Progenitor cell of endocrine pancreas (in vitro differentiated cells): ENCODE measurements around the gene UBXN4. TPM values are rescaled to one million over a fixed set of nuclear protein-coding genes. Genes with fewer than 3 reads are reported as not detected.
"Not testable (repeated sequence)": the region's sequence is repeated elsewhere in the genome, so short reads cannot be mapped to it uniquely, and the experiment has no call there.

Source experiments
- DNase-seq: peaks from one replicate; pipeline ENCODE4 v3.0.0; 2021; ENCODE audit warnings: low spot score; ENCODE audit not compliant: unreplicated experiment
- H3K27ac Mint-ChIP-seq: 2 replicates; pipeline ENCODE4 v1.8.0; 2021; ENCODE audit warnings: mild to moderate bottlenecking, moderate library complexity, mixed read lengths
- H3K27me3 Mint-ChIP-seq: 2 replicates; pipeline ENCODE4 v1.8.0; 2021; ENCODE audit warnings: mixed read lengths
- H3K36me3 Mint-ChIP-seq: 2 replicates; pipeline ENCODE4 v1.8.0; 2022; ENCODE audit warnings: mixed read lengths; ENCODE audit not compliant: insufficient read depth
- H3K4me1 Mint-ChIP-seq: 2 replicates; pipeline ENCODE4 v1.8.0; 2021; ENCODE audit warnings: low read depth, mixed read lengths
- H3K4me3 Mint-ChIP-seq: 2 replicates; pipeline ENCODE4 v1.8.0; 2021; ENCODE audit warnings: low read depth, mild to moderate bottlenecking, moderate library complexity, mixed read lengths
- H3K9me3 Mint-ChIP-seq: 2 replicates; pipeline ENCODE4 v1.8.0; 2021; ENCODE audit warnings: low read depth, mixed read lengths
- CTCF ChIP-seq: fragments of 200-600 bp; sonication (generic); IDR thresholded peaks from one replicate; pipeline ENCODE4 v1.5.0; 2021; ENCODE audit warnings: antibody characterized with exemption, mild to moderate bottlenecking; ENCODE audit not compliant: unreplicated experiment
- total RNA-seq: library from RNA; stranded (reverse); gene quantifications from 2 replicates; pipeline ENCODE4 v1.2.1, GENCODE V29; 2021

UBXN4 gene
- total RNA-seq, 1 donor from 2014 or later: 140 TPM

GRCh38 chr2:135799738-135800137, 58.1 kb downstream of the UBXN4 start:
- Mint-ChIP-seq H3K9me3 (peaks cover 3% of the 10 kb centered on the region), H3K27ac (no peak overlapping the region), H3K4me3 (no peak overlapping the region), H3K4me1 (peaks cover 8% of the 10 kb centered on the region), H3K36me3 (peaks cover 1% of the 10 kb centered on the region), H3K27me3 (no peaks in the 10 kb centered on the region)
- TF ChIP-seq CTCF: peak; percentile 10
- DNase-seq: no peak

- H3K9me3 Mint-ChIP-seq: peaks cover 3% of the 10 kb centered on the region
- H3K27ac Mint-ChIP-seq: no peak overlapping the region
- peaks cover 8% of the 10 kb centered on the region for H3K4me1 Mint-ChIP-seq
- no peak overlapping the region for H3K4me3 Mint-ChIP-seq
- no peak for TF ChIP-seq CTCF
- DNase-seq: no peak
- peaks cover 1% of the 10 kb centered on the region for H3K36me3 Mint-ChIP-seq
- H3K27me3 Mint-ChIP-seq: no peaks in the 10 kb centered on the region
Observed at GRCh38 chr2:135800513-135801460, 59.1 kb downstream of the UBXN4 start.

- TF ChIP-seq CTCF: no peak
- peaks cover 3% of the 10 kb centered on the region for H3K9me3 Mint-ChIP-seq
- no peak for DNase-seq
- H3K36me3 Mint-ChIP-seq: peaks cover 1% of the 10 kb centered on the region
- no peaks in the 10 kb centered on the region for H3K27me3 Mint-ChIP-seq
- H3K27ac Mint-ChIP-seq: no peak overlapping the region
- H3K4me3 Mint-ChIP-seq: no peak overlapping the region
- peaks cover 8% of the 10 kb centered on the region for H3K4me1 Mint-ChIP-seq
Observed at GRCh38 chr2:135802350-135802749, 60.7 kb downstream of the UBXN4 start.

GRCh38 chr2:135803278-135803677, 61.6 kb downstream of the UBXN4 start:
- Mint-ChIP-seq H3K9me3 (peaks cover 3% of the 10 kb centered on the region), H3K27ac (no peak overlapping the region), H3K27me3 (no peaks in the 10 kb centered on the region), H3K4me3 (no peak overlapping the region), H3K4me1 (peaks cover 8% of the 10 kb centered on the region), H3K36me3 (peaks cover 1% of the 10 kb centered on the region)
- no peak for DNase-seq
- TF ChIP-seq CTCF: no peak

- not testable (repeated sequence) for H3K4me1 Mint-ChIP-seq, H3K4me3 Mint-ChIP-seq, DNase-seq, H3K27ac Mint-ChIP-seq, H3K9me3 Mint-ChIP-seq, H3K27me3 Mint-ChIP-seq, H3K36me3 Mint-ChIP-seq
Observed at GRCh38 chr2:135807874-135808273, 66.2 kb downstream of the UBXN4 start.
